Urothelium cell line (cell line): ENCODE results near the gene CD200R1L.

ENCODE experiments used
- DNase-seq: peaks from one replicate; pipeline ENCODE4 v3.0.0; 2011; ENCODE audit warnings: low spot score, mixed read lengths
- FAIRE-seq: peaks from 2 replicates; lab custom pipeline; 2011; peaks lifted over from hg19 to GRCh38; lab: Jason Lieb, UNC

Gene CD200R1L

GRCh38 chr3:112769286-112769978, 77.2 kb downstream of the CD200R1L start:
- no peak for DNase-seq
- no peak for FAIRE-seq

GRCh38 chr3:112767777-112768176, 78.9 kb downstream of the CD200R1L start:
- no peak for DNase-seq

GRCh38 chr3:112767177-112767576, 79.5 kb downstream of the CD200R1L start:
- FAIRE-seq: no peak
- no peak for DNase-seq

More at GRCh38 chr3:112767777-112768176, 78.9 kb downstream of the CD200R1L start:
- FAIRE-seq: no peak
